Measurements from ENCODE around the gene ZNF581. TPM values are rescaled to one million over a fixed set of nuclear protein-coding genes. Genes with fewer than 3 reads are reported as not detected.

Gene ZNF581, protein sequence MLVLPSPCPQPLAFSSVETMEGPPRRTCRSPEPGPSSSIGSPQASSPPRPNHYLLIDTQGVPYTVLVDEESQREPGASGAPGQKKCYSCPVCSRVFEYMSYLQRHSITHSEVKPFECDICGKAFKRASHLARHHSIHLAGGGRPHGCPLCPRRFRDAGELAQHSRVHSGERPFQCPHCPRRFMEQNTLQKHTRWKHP
- 18.3 and 20.9 TPM in 2 replicates for total RNA-seq

DNA sequence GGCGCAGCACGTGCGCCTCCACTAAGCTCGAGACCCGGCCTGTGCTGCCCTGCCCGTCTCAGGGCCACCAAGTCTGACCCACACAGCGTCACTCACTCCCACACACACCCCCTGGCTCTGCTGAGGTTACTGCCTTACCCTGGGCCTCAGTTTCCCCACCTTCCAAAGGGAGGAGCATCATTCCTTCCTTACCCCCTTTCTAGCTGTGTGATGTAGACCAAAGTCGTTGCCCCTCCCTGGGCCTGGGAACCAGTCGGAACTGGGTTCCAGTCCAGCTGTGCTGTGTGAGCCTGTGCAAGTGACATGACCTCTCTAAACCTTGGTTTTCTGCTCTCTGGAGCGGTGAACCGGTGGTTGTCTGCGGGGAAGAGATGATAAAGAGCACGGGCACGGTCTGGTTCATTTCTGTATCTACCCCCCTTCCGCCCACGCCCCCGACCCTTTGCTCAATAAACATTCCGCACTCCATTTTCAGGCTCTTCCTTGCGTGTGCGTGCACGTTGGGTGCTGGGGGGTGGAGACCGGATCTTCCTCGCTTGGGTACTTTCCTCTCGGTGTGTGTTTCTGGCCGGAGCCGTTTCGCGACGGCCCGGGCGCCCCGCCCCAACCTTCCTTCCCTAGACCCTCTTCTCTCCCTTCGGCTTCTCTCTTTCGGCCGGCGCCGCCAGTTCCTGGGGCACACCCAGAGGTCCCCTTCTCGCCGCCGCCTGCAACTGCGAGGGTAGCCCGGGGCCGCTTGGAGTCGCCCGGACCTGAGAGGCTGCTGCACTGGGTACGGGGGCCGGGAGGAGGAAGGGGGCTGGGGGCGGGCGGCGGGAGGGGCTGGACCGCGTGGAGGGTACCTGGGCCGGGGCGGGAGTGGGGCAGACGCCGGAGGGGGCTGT lies at the start of gene ZNF581:
Gene ZNF581, plus strand, starts transcription at position 647 of the 884 bp plus-strand sequence. CDS start 923 bp downstream, outside the sequence.
- peak; percentile 76 to 79 for DNase-seq (ENCODE audit: low read depth in 2 of 2)

DNA sequence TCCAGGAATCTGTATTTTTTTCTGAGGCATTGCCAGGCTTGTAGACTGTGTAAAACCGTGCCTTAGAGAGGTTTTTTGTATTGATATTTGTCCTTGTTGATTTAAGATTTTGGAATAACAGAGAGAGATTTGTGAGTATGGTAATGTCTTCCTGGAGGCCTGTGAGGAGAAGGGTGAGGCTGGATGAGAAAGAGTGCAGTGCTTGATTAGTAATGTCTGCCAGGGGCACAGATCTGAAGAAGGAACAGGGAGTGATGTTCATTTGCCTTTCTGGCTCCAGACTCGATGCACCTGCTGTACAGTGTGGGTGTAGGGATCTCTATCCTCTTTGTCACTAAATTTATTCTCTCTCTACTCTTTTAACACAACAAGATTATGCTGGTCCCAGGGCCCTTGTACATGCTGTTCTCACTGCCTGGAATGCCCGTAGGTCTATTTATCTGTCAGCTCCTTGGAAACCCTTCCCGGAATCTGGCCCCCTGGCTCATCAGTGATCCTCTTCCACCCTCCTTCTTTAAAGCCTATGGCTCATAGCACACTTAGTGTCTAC lies 48.4 kb upstream of the ZNF581 start:
- DNase-seq (ENCODE audit: low read depth in 2 of 2) = no peak

DNA sequence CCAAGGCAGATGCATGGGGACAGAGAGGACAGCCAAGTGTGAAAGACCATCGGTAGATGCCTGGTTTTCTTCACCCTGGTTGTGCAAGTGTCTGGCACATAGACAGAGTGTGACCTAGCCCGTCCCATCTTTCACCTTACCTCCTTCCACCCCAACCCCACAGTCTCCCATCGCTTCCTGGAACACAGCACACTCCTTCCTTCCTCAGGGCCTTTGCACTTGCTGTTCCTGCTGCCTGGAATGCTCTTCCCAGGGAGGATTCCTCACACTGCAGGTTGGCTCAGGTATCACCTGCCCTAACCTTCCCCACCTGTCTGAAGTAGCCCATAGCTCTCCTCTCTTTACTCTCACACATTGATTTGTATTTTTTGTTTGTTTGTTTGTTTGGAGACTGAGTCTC lies 47.1 kb upstream of the ZNF581 start:
- DNase-seq (ENCODE audit: low read depth in 2 of 2) = no peak

DNA sequence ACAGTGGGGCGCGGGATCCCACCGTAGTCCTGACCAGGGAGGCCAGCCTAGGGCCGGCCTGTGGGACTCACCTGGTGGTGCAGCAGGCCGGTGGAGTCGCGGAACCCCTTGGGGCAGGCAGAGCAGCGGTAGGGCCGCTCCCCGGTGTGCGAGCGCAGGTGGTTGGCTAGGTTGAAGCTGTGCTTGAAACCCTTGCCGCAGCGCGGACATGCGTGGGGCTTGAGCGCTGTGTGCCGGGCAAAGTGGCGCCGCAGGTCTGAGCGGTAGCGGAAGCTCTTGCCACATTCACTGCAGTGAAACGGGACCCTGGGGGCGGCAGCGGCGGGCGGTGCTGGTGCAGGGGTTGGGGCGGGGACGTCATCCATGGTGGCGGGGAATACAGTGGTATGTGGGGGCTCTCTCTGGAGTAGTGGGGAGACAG lies 45.9 kb upstream of the ZNF581 start:
- DNase-seq (ENCODE audit: low read depth in 2 of 2) = no peak

DNA sequence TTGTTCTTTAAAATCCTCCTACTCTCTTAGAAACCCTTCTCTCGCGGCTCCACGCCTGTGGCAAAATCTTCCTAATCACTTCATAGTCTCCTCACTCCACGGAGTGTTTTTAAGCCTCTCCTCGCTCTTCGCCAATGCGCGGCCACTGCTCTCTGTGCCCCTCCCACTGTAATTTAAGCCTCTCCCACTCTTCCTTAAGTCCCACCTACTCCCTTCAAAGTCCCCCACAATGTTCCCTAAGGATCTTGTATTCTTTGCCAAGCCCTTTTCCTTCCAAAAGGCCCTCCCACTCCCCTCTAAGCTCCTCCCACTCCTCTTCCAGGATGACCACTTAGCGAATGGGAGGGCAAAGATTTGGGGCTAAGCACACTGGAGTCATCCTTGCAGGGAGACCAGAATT lies 45.4 kb upstream of the ZNF581 start:
- no peak for DNase-seq (ENCODE audit: low read depth in 2 of 2)

DNA sequence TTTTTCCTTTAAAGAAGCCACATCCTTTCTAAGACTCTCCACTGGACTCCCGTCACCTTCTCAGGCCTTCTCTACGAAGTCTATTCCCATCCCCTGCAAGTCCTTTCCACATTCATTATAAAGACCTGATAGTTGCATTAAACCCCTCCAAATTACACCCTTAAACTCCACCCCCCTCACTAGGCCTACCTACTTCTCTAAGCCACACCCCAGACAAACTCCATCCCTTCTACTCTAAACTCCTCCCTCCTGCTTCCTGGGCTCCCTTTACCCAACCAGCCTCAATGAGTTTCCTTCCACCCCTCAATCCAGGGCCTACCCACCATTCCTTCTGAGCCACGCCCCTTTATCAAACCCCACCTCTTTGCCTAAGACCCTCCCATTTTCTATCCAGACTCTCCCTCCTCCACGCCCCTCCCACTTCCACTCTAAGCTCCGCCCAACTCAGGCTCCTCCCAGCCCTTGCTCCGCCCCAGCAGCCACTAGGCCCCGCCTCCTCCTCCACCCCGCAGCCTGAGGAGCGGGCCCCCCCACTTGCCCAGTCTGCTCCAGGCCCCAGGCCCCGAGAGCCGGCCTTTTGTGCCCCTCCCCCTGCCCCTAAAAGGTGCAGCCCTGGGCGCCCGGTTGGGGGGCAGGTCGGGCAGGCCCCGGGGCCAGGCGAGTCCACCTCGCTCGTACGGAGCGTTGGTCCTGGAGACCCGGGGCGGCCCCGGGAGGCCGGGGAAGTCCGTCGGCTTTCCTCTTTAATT lies 44.6 kb upstream of the ZNF581 start:
- peak; percentile 98 for DNase-seq (ENCODE audit: low read depth in 2 of 2)

DNA sequence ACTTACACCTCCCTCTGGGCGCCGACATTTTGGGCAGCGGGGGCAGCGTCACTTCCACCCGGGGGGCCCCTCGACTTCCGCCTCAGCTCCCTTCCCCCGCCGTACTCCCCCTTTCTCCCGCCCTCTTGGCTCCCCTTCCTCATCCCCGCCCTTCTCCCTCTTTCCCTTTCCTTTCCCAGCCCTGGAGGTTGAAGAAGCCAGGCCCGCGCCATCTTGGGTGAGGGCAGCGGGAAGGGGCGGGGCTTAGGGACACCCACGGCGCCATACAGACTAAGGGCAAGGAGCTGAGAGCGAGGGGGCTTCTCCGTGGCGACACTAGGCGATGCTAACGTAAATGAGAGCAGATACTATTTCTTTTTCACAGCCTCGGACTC lies 44.0 kb upstream of the ZNF581 start, which contains the start of gene FIZ1:
Gene FIZ1, minus strand, starts transcription at position 50 of the 374 bp plus-strand sequence. CDS start 1,652 bp downstream, outside the sequence.
- DNase-seq (ENCODE audit: low read depth in 2 of 2) = peak; percentile 99

DNA sequence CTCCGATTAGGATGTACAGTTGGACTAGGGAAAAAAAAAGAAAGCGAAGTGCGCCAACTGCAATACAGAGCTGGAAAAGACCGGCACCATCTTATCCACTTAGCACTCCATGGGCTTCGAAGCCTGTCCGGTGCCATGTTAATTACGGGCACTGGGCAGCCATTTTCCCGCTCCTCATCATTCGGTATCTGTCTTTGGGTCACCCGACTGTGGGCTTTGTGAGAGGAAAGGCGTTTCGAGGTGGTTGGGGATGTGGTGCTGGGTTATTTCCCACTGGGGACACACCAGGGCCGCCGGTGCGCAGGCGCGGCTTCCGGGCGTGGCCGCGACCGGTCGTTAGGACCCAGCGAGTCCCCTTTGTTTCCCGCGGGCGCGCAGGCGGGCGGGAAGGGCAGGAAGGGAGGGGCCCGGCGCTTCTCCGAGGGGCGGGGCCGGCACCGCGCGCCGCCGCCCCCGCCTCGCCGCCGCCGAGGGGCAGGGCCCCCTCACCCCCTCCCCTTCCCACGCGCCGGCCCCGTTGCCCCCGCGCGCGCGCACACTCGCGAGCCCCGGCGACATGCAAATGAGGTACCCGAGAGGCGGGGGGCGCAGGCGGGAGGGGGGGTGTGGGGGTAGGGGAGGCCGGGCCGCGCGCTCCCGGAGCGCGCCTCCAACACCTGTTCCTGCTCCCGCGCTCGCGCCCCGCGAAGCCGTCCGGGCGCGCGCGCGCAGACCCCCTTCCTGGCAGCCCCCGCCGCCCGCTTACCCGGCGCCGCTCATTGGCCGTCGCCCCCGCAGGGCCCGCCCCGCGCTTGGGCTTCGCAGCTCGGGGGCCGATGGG lies 43.4 kb upstream of the ZNF581 start, which contains the start of gene ZNF524:
Gene ZNF524, plus strand, starts transcription at position 447 of the 820 bp plus-strand sequence. CDS start 1,825 bp downstream, outside the sequence.
- peak; percentile 89 to 91 for DNase-seq (ENCODE audit: low read depth in 2 of 2)

DNA sequence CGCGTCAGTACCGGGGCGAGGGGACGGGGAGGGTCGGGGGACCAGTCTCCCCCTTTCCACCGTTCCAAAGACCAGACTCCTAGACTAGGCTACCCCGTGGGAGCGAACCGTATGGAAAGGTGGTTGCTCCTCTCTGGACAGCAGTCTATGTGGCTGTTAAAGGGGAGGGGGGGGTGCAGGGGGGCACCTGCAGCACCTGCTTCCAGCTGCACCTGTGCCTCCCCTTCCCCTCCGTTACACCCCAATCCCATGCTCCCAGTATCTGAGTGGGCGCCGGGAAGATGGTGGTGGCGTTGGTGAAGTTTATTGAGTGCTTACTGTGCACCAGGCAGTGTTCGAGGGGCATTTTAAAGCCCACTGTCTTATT lies 42.8 kb upstream of the ZNF581 start:
- DNase-seq (ENCODE audit: low read depth in 2 of 2) = no peak

DNA sequence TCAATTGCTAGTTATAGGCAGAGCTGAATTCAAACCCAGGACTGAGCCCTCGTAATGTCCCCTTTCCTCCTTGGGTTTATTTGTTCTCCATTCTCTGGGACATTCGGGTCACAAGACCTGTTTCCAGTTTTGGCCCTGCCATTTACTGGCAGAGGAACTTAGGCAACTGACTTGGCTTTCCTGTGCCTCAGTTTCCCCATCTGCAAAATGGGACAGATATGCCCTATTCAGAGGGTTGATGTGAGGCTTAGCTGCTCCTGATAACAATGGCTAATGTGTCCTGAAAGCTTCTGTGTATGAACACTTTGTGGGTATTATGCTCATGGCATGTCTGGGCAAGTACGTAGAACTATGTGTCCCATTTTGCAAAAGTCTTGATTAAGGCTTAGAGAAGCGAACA lies 42.4 kb upstream of the ZNF581 start:
- DNase-seq (ENCODE audit: low read depth in 2 of 2) = no peak

DNA sequence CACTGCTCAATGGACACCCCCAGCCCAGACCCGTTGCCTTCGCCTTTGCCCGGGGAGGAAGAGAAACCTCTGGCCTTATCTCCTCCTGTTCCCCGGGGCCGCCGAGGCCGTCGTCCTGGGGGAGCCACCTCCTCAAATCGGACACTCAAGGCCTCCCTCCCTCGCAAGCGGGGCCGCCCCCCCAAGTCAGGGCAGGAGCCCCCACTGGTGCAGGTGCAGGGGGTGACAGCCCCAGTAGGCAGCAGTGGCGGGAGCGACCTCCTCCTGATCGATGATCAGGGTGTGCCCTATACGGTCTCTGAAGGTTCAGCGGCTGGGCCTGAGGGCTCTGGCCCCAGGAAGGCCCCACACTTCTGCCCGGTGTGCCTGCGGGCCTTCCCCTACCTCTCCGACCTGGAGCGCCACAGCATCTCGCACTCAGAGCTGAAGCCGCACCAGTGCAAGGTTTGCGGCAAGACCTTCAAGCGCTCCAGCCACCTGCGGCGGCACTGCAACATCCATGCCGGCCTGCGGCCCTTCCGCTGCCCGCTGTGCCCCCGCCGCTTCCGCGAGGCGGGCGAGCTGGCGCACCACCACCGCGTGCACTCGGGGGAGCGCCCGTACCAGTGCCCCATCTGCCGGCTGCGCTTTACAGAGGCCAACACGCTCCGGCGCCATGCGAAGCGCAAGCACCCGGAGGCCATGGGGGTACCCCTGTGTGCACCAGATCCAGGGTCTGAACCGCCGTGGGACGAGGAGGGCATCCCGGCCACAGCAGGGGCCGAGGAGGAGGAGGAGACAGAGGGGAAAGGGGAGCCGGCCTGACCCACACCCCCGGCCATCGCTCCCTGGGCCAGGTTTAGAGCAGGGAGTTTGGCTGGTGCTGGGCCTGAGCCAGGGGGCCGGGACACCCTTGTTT lies 41.1 kb upstream of the ZNF581 start:
- DNase-seq (ENCODE audit: low read depth in 2 of 2) = no peak

DNA sequence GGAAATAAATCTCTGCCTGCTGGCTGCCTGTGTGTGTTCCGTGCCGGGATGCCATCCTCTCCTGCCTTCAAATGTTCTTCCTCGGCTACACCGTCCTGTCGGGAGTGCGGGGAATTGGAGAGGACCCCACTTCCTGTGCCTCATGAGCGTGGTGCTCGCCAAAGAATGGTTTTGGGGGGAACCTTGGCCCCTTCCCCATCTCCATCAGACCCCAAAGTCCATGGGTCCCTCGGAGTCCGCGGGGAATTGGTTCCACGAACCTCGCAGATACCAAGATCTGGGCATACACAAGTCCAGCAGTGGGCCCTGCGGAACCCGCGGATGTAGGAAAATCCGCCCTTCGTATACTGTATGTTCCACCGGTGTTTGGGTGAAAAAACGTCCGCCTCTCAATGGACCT lies 40.3 kb upstream of the ZNF581 start:
- DNase-seq (ENCODE audit: low read depth in 2 of 2) = no peak

DNA sequence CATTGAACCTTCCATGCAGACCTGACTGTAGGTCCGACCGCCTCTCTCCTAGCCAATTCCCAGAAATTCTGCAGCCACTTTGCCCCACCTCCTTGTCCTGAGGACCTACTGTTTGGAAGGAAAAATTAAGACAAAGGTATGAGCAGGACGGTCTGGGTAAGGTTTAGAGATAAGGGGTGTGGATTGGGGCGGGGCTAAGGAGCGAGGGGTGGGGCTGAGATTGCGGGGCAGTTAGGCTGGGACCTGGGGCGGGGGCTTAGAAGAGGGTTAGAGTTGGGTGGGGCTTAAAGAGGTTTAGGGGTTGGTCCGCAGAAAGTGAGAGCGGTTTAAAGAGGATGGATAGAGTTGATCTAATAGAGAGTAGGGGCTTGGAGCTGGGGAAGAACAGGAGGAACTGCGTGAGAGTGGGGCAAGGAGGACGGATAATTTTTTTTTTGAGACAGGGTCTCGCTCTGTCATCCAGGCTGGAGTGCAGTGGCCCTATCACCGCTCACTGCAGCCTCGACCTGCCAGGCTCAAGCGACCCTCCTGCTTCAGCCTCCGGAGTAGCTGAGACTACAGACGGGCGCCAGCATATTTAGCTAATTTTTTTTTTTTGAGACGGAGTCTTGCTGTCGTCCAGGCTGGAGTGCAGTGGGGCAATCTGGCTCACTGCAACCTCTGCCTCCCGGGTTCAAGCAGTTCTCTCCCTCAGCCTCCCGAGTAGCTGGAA lies 39.7 kb upstream of the ZNF581 start:
- DNase-seq (ENCODE audit: low read depth in 2 of 2) = no peak

DNA sequence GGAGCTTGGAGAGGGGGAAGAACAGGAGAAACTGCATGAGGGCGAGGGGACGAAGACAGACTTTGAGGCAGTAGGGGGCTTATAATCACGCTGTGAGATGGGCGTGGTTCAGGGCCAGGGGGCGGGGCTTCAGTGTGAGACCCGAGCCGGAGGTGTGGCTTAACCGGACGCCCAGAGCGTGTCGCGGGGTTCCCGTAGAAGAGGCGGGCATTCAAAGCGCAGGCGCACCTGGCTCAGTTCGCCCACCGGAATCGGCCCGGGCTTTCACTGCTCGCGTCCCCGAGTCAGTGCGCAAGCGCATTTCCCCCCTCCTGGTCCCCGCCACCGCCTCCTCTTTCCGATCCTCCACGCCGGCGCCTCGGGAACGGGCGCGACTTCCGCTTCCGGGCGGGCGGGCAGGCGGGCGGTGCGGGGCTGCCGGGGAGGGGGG lies 38.2 kb upstream of the ZNF581 start:
- DNase-seq (ENCODE audit: low read depth in 2 of 2) = peak; percentile 97 to 98

DNA sequence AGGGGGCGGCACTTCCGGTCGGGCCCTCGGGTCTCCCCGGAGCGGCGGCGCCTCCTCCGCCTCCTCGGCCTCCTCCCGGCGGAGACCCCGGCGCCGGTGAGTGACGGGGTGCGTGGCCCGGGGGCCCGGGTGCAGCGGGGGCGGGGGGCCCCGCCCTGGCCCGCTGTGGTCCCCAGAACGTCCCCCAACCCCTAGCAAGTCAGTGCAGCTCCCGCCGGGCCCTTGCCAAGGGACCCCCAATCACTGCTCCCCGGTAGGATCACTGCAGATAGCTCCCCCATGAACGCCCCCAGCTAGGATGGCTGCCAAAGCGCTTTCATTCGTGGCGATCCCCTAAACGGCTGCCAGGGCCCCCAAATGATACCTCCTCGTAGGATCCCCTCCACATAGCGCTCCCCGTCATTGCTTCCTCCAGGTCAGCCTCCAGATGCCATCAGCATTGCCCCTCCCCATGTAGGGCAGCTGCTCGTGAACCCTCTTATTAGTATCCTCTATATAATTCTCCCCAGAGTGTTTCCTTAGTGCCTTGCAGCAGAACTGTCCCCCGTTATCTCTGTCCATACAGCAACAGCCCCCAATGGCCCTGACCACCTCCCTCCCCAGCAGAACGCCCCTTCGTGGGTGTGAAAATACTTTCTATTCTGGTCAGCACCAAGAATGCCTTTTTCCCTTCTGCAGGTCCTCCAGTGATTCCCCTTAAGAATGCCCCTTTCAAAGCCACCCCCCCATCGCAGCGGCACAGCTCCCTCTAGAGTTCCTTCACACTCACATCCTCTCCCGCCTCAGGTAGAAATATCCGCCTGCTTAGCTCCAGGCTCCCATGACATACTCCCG lies 37.6 kb upstream of the ZNF581 start, which contains the start of gene ZNF865:
Gene ZNF865, plus strand, starts transcription at position 11 of the 834 bp plus-strand sequence. CDS start 7,972 bp downstream, outside the sequence.
- peak; percentile 81 to 89 for DNase-seq (ENCODE audit: low read depth in 2 of 2)

DNA sequence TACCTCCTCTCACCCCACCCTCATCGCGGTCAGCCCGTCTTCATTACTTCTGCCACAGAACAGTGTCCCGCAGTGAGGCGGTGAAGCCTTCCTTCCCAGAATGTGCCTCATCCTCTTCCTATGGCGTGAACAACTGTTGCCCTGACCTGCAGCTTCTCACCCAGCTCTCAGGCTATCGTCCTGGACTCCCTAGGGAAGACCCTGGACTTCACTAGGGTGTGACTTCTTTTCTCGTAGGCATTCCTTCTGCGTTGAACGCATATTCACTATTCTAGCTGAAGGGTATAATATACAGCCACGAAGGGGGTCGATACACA lies 37.0 kb upstream of the ZNF581 start:
- no peak for DNase-seq (ENCODE audit: low read depth in 2 of 2)

DNA sequence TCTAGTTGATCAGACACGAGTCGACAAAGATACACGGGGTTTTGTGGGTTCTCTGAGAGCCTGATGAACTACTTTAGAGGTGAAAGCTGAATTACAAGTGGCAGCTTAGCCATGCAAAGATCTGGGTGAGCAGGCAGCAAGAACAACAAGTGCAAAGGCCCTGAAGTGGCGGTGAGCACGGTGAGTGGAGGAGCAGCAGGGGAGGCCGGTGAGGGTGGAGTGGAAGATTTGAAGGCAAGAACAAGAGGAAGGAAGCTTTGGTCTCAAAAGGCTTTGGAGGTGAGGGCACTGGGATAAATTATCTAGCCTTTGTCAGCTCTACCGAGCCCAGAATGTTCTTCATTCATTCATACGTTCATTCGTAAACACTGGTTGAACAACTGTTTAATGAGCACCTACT lies 36.6 kb upstream of the ZNF581 start:
- DNase-seq (ENCODE audit: low read depth in 2 of 2) = no peak

DNA sequence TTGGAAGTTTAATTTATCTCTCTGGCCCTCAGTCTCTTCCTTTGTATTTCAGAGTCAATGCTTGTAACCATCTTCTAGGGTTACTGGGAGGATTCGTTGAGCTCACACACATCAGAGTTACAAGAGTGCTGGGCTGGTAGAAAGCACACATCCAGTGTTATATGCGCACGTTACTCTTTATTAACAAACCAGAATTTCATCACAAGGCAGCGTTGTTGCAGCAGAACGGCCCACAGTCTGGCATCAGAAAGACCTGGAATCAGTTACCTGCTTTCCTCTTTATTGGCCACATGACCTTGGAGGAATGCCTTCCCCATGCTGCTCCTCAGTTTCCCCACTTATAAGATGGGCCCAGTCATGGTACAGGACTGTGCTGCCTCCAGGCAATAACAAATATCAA lies 34.1 kb upstream of the ZNF581 start:
- DNase-seq (ENCODE audit: low read depth in 2 of 2) = no peak
